SH-SY5Y (cell line): ENCODE results near the gene RCOR3.

Experiments used
- GATA2 ChIP-seq: IDR thresholded peaks from 2 replicates; pipeline ENCODE4 v1.6.1; 2011; ENCODE audit warnings: mild to moderate bottlenecking, low read depth, low read length
- GATA3 ChIP-seq: IDR thresholded peaks from 2 replicates; pipeline ENCODE4 v1.6.1; 2011; ENCODE audit warnings: low read depth, mild to moderate bottlenecking, low read length, moderate library complexity

GRCh38 chr1:211285196-211285595 lies 26.0 kb downstream of the RCOR3 start:
- no peak for TF ChIP-seq GATA2
- TF ChIP-seq GATA3, result no peak
